HepG2 (cell line): ENCODE data around the gene CARMIL3. TPM values are rescaled to one million over a fixed set of nuclear protein-coding genes. Genes with fewer than 3 reads are reported as not detected.
A peak's percentile ranks its signal among the peaks of the same experiment; 100 is the strongest.

ENCODE experiments used
- ARID4A ChIP-seq: sonication (generic); formaldehyde crosslinking; IDR thresholded peaks from 2 replicates; pipeline ENCODE4 v1.5.0; 2020; ENCODE audit warnings: mild to moderate bottlenecking, missing genetic modification reagents, borderline replicate concordance
- ATF6 ChIP-seq: sonication (generic); formaldehyde crosslinking; conservative IDR thresholded peaks from 2 replicates; pipeline ENCODE4 v1.4.0; 2020; ENCODE audit warnings: missing genetic modification reagents
- NFKB2 ChIP-seq: sonication (generic); formaldehyde crosslinking; IDR thresholded peaks from 2 replicates; pipeline ENCODE4 v1.4.0; 2020; ENCODE audit warnings: missing genetic modification reagents, borderline replicate concordance
- PRMT3 ChIP-seq: sonication (generic); formaldehyde crosslinking; IDR thresholded peaks from 2 replicates; pipeline ENCODE4 v1.8.1; 2022; ENCODE audit warnings: low read depth, mild to moderate bottlenecking, moderate library complexity, missing genetic modification reagents, borderline replicate concordance
- ZNF10 ChIP-seq: sonication (generic); formaldehyde crosslinking; IDR thresholded peaks from 2 replicates; pipeline ENCODE4 v1.4.0; 2020; ENCODE audit warnings: mild to moderate bottlenecking, low read depth, missing genetic modification reagents, borderline replicate concordance
- ZNF318 ChIP-seq: sonication (generic); formaldehyde crosslinking; IDR thresholded peaks from 2 replicates; pipeline ENCODE4 v1.4.0; 2020; ENCODE audit warnings: mild to moderate bottlenecking, missing genetic modification reagents
- ZNF678 ChIP-seq: sonication (generic); formaldehyde crosslinking; IDR thresholded peaks from 2 replicates; pipeline ENCODE4 v1.4.0; 2020; ENCODE audit warnings: mild to moderate bottlenecking, missing genetic modification reagents
- ZNF687 ChIP-seq: sonication (generic); formaldehyde crosslinking; IDR thresholded peaks from 2 replicates; pipeline ENCODE4 v1.5.1; 2020; ENCODE audit warnings: mild to moderate bottlenecking, missing genetic modification reagents, moderate library complexity
- polyA plus RNA-seq, 8 experiments: library from polyadenylated mRNA; depleted of rRNA in 3 of 8; stranded (reverse) in 7 of 8; unstranded in 1 of 8; fragments of >200 nt; fragmentation: Illumina TruSeq in 4 of 8; extraction: Trizol in 4 of 8; gene quantifications; 2 replicates each; pipeline versions ENCODE4 v1.2.1 to v1.2.3, GENCODE V29; 2011 to 2016; ENCODE audit warnings: low read depth in 4 of 8, missing spikeins in 1 of 8, mixed read lengths in 1 of 8; ENCODE audit not compliant: insufficient read depth in 1 of 8
- total RNA-seq, 5 experiments: library from RNA; depleted of rRNA; stranded (reverse); fragments of >200 nt; fragmentation: Illumina TruSeq; extraction: Trizol; gene quantifications; 2 replicates each; pipeline ENCODE4 v1.2.3, GENCODE V29; 2016; ENCODE audit warnings: low read depth in 1 of 5

CARMIL3 gene
- total and polyA plus RNA-seq, 2 of the 13 experiments (the other 11 are each of a cell fraction or from before 2014, with no cell fraction given), result 0.27 to 0.55 TPM

DNA sequence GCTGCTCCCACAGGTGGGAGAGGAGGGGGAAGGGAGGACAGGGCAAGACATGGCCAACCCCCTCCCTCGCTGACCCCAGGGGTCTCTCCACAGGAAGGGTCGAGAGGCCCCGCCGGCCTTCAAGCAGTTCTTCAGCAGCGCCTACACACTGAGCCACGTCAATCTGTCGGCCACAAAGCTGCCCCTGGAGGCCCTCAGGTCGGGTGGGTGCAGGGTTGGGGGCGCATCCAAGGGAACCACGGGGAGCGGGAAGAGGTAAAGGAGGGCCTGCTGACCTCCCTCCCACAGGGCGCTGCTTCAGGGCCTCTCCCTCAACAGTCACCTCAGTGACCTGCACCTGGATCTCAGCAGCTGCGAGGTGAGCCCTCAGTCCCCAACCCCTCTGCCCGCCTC lies 6.1 kb downstream of the CARMIL3 start (continued):
- TF ChIP-seq ZNF687 (CRISPR knock-in tag), result peak; percentile 47; the same call in 1 of the 2 replicates
- peak; percentile 62; the same call in 1 of the 2 replicates for TF ChIP-seq NFKB2 (CRISPR knock-in tag)
- TF ChIP-seq ATF6 (CRISPR knock-in tag), result no peak
- TF ChIP-seq ZNF678 (CRISPR knock-in tag), result peak; percentile 39; the same call in 1 of the 2 replicates
- TF ChIP-seq ARID4A, result 0 out of 2 replicates have a peak, but pooled peaks have one; percentile 6
- peak; percentile 34; the same call in 1 of the 2 replicates for TF ChIP-seq ZNF318 (CRISPR knock-in tag)
- no peak for TF ChIP-seq PRMT3 (CRISPR knock-in tag)
- TF ChIP-seq ZNF10 (CRISPR knock-in tag), result 0 out of 2 replicates have a peak, but pooled peaks have one; percentile 13
